Choroid plexus epithelial cell (primary cell): Measurements from ENCODE around the gene RLF.

Experiments used
- DNase-seq: peaks from one replicate; pipeline ENCODE4 v3.0.0-alpha.2; 2010; ENCODE audit warnings: low read depth
- H3K4me3 ChIP-seq: 2 replicates; pipeline ENCODE4 v1.5.1; 2011; ENCODE audit warnings: low read depth, mild to moderate bottlenecking, control low read depth, low read length, moderate library complexity
- CTCF ChIP-seq: conservative IDR thresholded peaks from 2 replicates; pipeline ENCODE4 v1.5.1; 2011; ENCODE audit warnings: low read depth, mild to moderate bottlenecking, control low read depth, inconsistent platforms, low read length, moderate library complexity

Gene RLF

DNA sequence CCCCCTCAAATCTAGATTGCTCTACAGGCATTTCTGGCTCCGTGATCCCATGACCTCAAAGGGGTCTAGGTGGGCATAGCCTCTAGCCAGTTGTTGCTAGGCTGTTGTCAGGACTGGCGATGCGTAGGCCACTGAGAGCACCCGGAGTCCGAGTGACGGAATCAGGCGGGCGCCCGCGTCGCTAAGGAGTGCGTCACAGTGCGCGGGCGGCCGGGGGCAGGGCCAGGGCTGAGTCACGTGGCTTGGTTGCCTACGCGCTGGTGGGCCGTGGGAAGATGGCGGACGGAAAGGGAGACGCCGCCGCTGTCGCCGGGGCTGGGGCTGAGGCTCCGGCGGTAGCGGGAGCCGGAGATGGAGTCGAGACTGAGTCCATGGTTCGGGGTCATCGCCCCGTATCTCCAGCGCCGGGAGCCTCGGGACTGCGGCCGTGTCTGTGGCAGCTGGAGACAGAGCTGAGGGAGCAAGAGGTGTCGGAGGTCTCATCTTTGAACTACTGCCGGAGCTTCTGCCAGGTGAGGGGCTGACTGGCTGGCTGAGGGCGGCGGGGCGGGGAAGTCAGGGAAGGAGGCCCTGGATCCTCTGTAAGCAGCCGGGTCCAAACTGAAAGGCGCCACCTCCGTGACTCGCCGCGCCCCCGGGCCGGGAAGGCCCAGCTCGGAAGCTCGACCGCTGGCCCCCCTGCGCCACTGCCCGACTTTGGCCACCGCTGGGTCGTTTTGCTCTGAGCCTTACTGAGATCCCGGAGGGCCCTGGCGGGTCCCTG is at the start of gene RLF:
Gene RLF, plus strand, starts transcription at position 263 of the 763 bp plus-strand sequence. Its CDS starts 13 bp downstream, at position 276.
- peak within 1 kb of the TSS; percentile 92 for H3K4me3 ChIP-seq
- peak; percentile 96 for DNase-seq
- TF ChIP-seq CTCF = no peak

- no peak for TF ChIP-seq CTCF
- DNase-seq = no peak
Measured at GRCh38 chr1:40114400-40114799, 46.8 kb upstream of the RLF start.

GRCh38 chr1:40120128-40120527 is 41.1 kb upstream of the RLF start:
- TF ChIP-seq CTCF = no peak
- no peak overlapping the region for H3K4me3 ChIP-seq
- DNase-seq = no peak

More at GRCh38 chr1:40114400-40114799, 46.8 kb upstream of the RLF start:
- H3K4me3 ChIP-seq = no peak overlapping the region

- no peak overlapping the region for H3K4me3 ChIP-seq
- TF ChIP-seq CTCF = no peak
- no peak for DNase-seq
Measured at GRCh38 chr1:40122855-40123254, 38.3 kb upstream of the RLF start.

DNA sequence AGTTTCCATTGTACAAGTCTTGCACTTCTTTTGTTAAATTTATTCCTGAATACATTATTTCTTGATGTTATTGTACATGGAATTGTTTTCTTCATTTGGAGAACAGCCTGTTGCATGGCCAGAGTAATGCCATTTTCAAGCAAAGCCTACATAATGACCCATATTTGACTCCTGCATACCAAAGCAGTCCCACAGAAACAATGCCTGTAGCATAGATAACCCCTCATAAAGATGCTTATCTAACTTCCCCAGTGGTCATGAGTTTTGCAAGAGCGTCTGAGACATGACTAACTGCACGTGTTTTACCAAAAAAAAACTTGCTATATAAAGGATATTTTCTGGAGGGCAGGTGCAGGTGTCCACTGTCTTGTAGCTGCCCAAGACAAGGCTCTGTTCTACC is 30.3 kb upstream of the RLF start:
- DNase-seq = no peak
- no peak for TF ChIP-seq CTCF
- no peak overlapping the region for H3K4me3 ChIP-seq

DNA sequence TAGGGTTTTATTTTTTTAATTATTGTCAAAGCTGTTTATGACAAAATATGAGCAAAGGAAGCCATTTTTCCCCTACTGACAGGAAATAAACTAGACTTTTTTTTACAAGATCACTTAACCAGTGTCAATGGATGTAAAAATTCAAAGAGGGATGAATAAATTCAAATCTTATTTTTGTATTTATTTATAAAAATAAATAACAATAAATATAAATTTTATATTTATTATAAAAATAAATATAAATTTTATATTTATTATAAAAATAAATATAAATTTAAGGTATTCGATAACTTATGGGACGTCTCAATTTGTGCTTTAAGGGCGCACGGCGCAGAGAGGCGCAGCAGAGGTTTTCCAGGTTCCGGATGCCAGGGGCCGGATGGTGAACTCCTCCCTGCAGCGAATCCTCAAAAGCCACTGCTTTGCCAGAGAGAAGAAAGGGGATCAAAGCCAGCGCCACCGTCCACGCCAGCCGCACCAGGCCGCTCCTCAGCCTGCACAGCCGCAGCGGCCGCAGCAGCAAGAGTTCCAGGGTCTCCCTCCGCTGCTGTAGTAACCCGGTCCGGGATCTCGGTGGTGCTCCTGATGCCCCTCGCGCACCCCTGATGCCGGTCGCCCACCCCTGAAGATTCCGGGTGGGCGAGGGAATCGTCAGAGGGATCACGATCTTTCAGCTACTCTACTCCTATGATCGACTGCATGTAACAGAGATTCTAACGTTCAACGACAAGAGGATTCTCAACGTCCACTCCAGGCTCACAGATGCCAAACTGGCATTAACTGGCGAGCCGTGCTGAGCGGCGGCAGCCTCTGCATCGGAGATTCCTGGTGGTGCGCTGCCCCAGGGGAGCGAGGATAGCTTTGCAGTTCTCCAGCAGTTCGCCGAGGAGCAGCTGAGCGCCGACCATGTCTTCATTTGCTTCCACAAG is 28.5 kb upstream of the RLF start:
- TF ChIP-seq CTCF = no peak
- peak overlapping the region; percentile 54 for H3K4me3 ChIP-seq
- DNase-seq = peak; percentile 36
